Measurements from ENCODE around the gene MAML3.
A peak's percentile ranks its signal among the peaks of the same experiment; 100 is the strongest.

MAML3 gene

GRCh38 chr4:139873111-139873860 is 280.7 kb downstream of the MAML3 start:
- DNase-seq (ENCODE audit: low read depth): peak; percentile 58
- no peak overlapping the region for H3K4me3 ChIP-seq (ENCODE audit: low read depth, low read length)
- TF ChIP-seq CTCF (conservative IDR thresholded peaks at IDR 0.05; ENCODE audit: low read depth, low read length): no peak

GRCh38 chr4:139872274-139872673 is 281.7 kb downstream of the MAML3 start:
- H3K4me3 ChIP-seq (ENCODE audit: low read depth, low read length): no peak overlapping the region
- TF ChIP-seq CTCF (conservative IDR thresholded peaks at IDR 0.05; ENCODE audit: low read depth, low read length): no peak
- peak; percentile 96 for DNase-seq (ENCODE audit: low read depth)

GRCh38 chr4:139869810-139870209 is 284.2 kb downstream of the MAML3 start:
- no peak for DNase-seq (ENCODE audit: low read depth)
- TF ChIP-seq CTCF (conservative IDR thresholded peaks at IDR 0.05; ENCODE audit: low read depth, low read length): no peak
- no peak overlapping the region for H3K4me3 ChIP-seq (ENCODE audit: low read depth, low read length)

DNA sequence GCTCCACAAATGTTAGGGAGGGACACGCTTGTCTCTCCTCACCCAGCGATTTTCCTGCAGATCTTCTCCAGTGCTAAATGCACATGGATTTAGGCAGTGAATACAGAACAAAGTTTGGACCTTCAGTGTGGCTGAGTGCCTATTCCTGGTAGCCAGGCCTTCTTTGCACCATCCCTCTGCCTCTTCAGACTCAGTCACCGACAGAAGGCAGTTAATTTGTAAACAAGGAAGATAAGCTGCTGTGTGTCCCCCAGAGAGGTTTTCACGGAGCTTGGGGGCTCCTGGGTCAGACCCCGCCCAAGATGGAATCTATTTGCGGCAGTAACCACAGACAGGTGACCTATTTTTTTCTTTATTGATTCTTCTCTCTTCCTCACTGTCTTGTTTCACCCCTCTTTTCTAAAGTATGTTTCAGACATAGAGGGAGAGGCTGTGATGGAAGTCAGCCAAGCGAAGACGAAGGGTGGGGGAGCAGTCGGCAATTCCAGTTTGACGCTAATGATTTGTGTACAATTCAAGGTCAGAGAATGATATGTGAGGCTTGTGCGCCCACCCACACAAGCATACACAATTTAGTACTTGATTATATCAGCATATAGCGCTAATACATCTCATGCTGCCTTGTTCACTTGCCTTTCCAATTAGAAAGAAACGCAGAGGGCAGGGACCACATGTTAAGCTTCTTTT is 287.6 kb downstream of the MAML3 start:
- TF ChIP-seq CTCF (conservative IDR thresholded peaks at IDR 0.05; ENCODE audit: low read depth, low read length): no peak
- no peak for DNase-seq (ENCODE audit: low read depth)
- H3K4me3 ChIP-seq (ENCODE audit: low read depth, low read length): no peak overlapping the region

DNA sequence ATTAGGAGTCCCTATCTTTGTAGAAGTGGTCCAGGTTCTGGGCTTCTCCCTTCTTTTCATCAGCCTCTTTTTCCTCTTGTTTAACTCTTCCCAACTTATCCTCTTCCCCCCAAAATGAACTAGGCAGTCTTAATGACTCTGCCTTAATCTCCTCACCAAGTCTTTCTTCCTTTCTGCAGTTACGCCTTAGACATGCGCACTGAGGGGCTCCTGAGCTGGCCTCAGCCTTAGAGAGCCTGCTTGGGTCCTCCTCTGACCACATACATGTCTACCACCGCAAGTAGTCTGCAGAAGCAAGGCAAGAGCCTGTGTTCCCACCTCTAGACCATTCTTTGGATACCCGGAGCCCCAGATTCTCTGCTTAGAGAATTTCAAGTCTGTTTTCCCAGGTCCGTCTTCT is 288.4 kb downstream of the MAML3 start:
- DNase-seq (ENCODE audit: low read depth): no peak
- no peak for TF ChIP-seq CTCF (conservative IDR thresholded peaks at IDR 0.05; ENCODE audit: low read depth, low read length)
- H3K4me3 ChIP-seq (ENCODE audit: low read depth, low read length): no peak overlapping the region

DNA sequence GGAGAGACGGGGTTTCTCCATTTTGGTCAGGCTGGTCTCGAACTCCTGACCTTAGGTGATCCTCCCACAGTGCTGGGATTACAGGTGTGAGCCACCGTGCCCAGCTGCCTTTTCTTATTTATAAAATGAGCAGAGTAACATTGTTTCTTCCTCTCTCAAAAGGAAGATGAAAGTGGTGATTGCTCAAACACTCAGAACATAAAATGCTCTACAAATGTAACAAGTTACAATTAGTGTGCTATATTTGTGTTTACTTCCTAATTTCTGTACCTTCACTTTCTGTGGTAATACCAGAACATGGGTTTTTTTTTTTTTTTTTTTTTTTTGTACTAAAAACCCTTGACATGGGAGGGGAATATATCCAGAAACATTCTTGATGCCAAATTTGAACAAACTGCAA is 290.5 kb downstream of the MAML3 start:
- H3K4me3 ChIP-seq (ENCODE audit: low read depth, low read length): no peak overlapping the region
- no peak for TF ChIP-seq CTCF (conservative IDR thresholded peaks at IDR 0.05; ENCODE audit: low read depth, low read length)
- no peak for DNase-seq (ENCODE audit: low read depth)

GRCh38 chr4:139861471-139861870 is 292.5 kb downstream of the MAML3 start:
- TF ChIP-seq CTCF (conservative IDR thresholded peaks at IDR 0.05; ENCODE audit: low read depth, low read length): no peak
- no peak overlapping the region for H3K4me3 ChIP-seq (ENCODE audit: low read depth, low read length)
- no peak for DNase-seq (ENCODE audit: low read depth)
